A204.1 (cell line): ENCODE results near the gene PDIA2.
"Not testable (repeated sequence)": the region's sequence is repeated elsewhere in the genome, so short reads cannot be mapped to it uniquely, and the experiment has no call there.

Experiments
- FAIRE-seq: peaks from 2 replicates; lab custom pipeline; 2012; peaks lifted over from hg19 to GRCh38; lab: Jason Lieb, UNC

PDIA2 gene

GRCh38 chr16:263944-264343, 19.0 kb upstream of the PDIA2 start:
- FAIRE-seq = no peak

GRCh38 chr16:264440-264951, 18.5 kb upstream of the PDIA2 start:
- FAIRE-seq = no peak

- FAIRE-seq = no peak
Measured at GRCh38 chr16:265002-265529, 17.9 kb upstream of the PDIA2 start.

GRCh38 chr16:265711-266110, 17.3 kb upstream of the PDIA2 start:
- FAIRE-seq = no peak

GRCh38 chr16:266258-267164, 16.5 kb upstream of the PDIA2 start:
- FAIRE-seq = no peak

- not testable (repeated sequence) for FAIRE-seq
Measured at GRCh38 chr16:267562-267961, 15.4 kb upstream of the PDIA2 start.

- FAIRE-seq = no peak
Measured at GRCh38 chr16:268141-269053, 14.6 kb upstream of the PDIA2 start.

GRCh38 chr16:269061-269796, 13.7 kb upstream of the PDIA2 start:
- FAIRE-seq = no peak

GRCh38 chr16:270381-271255, 12.3 kb upstream of the PDIA2 start:
- FAIRE-seq = no peak

GRCh38 chr16:272633-273546, 10.1 kb upstream of the PDIA2 start:
- no peak for FAIRE-seq

- no peak for FAIRE-seq
Measured at GRCh38 chr16:273547-274421, 9.2 kb upstream of the PDIA2 start.

- FAIRE-seq = no peak
Measured at GRCh38 chr16:275041-275641, 7.8 kb upstream of the PDIA2 start.

- FAIRE-seq = no peak
Measured at GRCh38 chr16:275786-276232, 7.2 kb upstream of the PDIA2 start, which contains the start of gene RGS11. Gene RGS11, minus strand, starts transcription at chr16:275944. Its CDS starts 33 bp downstream, at chr16:275911.

- no peak for FAIRE-seq
Measured at GRCh38 chr16:276426-277077, 6.4 kb upstream of the PDIA2 start.

- FAIRE-seq = no peak
Measured at GRCh38 chr16:278863-279366, 4.0 kb upstream of the PDIA2 start.

- FAIRE-seq = no peak
Measured at GRCh38 chr16:279531-279930, 3.4 kb upstream of the PDIA2 start.

GRCh38 chr16:280005-280460, 2.9 kb upstream of the PDIA2 start:
- FAIRE-seq = no peak
